ENCODE data around the gene LAMB4. TPM values are rescaled to one million over a fixed set of nuclear protein-coding genes. Genes with fewer than 3 reads are reported as not detected.

Gene LAMB4
- total RNA-seq, 2 donors from 2014 or later, result 0.26 to 2.0 TPM

- ATAC-seq (no peak), DNase-seq (no peak)
- Histone ChIP-seq H3K9me3 (no peaks in the 10 kb centered on the region), H3K4me1 (peaks cover 48% of the 10 kb centered on the region), H3K4me3 (no peak overlapping the region), H3K36me3 (replicated peaks in 1 of 2; ENCODE audit: insufficient read depth in 1 of 2, low read depth in 2 of 2) (no peaks in the 10 kb centered on the region), H3K27me3 (no peaks in the 10 kb centered on the region), H3K27ac (peak overlapping the region in 1 of 4 donors; percentile 2)
- 50 to 52% methylated on average over 3 of the region's 3 CpGs for WGBS, 2 donors
- intact Hi-C loops (cut with DNase I), result no loop called here
- TF ChIP-seq, protein P1, sequence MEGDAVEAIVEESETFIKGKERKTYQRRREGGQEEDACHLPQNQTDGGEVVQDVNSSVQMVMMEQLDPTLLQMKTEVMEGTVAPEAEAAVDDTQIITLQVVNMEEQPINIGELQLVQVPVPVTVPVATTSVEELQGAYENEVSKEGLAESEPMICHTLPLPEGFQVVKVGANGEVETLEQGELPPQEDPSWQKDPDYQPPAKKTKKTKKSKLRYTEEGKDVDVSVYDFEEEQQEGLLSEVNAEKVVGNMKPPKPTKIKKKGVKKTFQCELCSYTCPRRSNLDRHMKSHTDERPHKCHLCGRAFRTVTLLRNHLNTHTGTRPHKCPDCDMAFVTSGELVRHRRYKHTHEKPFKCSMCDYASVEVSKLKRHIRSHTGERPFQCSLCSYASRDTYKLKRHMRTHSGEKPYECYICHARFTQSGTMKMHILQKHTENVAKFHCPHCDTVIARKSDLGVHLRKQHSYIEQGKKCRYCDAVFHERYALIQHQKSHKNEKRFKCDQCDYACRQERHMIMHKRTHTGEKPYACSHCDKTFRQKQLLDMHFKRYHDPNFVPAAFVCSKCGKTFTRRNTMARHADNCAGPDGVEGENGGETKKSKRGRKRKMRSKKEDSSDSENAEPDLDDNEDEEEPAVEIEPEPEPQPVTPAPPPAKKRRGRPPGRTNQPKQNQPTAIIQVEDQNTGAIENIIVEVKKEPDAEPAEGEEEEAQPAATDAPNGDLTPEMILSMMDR (IDR thresholded peaks at IDR 0.05), result no peak
- no peak for TF ChIP-seq POLR2A (IDR thresholded peaks at IDR 0.05)
These were observed 122.9 kb downstream of the LAMB4 start for GRCh38 chr7:108007261-108007660.

- Histone ChIP-seq H3K27me3 (no peaks in the 10 kb centered on the region), H3K9me3 (no peaks in the 10 kb centered on the region), H3K4me3 (no peak overlapping the region), H3K4me1 (peaks cover 53% of the 10 kb centered on the region), H3K36me3 (replicated peaks in 1 of 2; ENCODE audit: insufficient read depth in 1 of 2, low read depth in 2 of 2) (no peaks in the 10 kb centered on the region), H3K27ac (peak overlapping the region; percentile 46 to 88 (median 80))
- TF ChIP-seq, protein P1 (IDR thresholded peaks at IDR 0.05), result no peak
- peak in 2 of 3 donors; percentile 56 to 65 for TF ChIP-seq POLR2A (IDR thresholded peaks at IDR 0.05)
- ATAC-seq (peak; percentile 75), DNase-seq (peak; percentile 49 to 73 (median 70))
- 42 to 43% methylated on average over 13 of the region's 13 CpGs for WGBS, 2 donors
- intact Hi-C loops (cut with DNase I), result no loop called here
These were observed 125.7 kb downstream of the LAMB4 start for GRCh38 chr7:108004220-108005142.

DNA sequence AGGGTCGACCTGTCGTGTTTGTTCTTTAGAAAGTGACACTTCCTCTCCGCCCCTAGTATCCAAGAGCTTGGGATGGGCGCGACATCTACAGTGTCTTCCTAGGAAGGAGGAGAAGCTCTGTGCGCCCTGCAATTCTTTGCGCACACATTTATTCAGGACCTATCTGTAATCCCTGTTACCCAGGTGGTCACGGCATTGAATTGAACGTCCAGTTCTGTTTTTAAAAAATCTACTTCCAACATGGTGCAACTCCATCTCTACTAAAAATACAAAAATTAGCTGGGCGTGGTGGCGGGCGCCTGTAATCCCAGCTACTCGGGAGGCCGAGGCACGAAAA lies 126.6 kb downstream of the LAMB4 start:
- Histone ChIP-seq H3K9me3 (no peaks in the 10 kb centered on the region), H3K36me3 (replicated peaks in 1 of 2; ENCODE audit: insufficient read depth in 1 of 2, low read depth in 2 of 2) (no peaks in the 10 kb centered on the region), H3K27ac (peak overlapping the region; percentile 69 to 88 (median 80)), H3K4me1 (peaks cover 62% of the 10 kb centered on the region), H3K4me3 (peak overlapping the region; percentile 27 to 80), H3K27me3 (no peaks in the 10 kb centered on the region)
- intact Hi-C loops (cut with DNase I), result no loop called here
- 32 to 47% methylated on average over 15 of the region's 15 CpGs for WGBS, 2 donors
- no peak for TF ChIP-seq POLR2A (IDR thresholded peaks at IDR 0.05)
- ATAC-seq (no peak), DNase-seq (no peak)

DNA sequence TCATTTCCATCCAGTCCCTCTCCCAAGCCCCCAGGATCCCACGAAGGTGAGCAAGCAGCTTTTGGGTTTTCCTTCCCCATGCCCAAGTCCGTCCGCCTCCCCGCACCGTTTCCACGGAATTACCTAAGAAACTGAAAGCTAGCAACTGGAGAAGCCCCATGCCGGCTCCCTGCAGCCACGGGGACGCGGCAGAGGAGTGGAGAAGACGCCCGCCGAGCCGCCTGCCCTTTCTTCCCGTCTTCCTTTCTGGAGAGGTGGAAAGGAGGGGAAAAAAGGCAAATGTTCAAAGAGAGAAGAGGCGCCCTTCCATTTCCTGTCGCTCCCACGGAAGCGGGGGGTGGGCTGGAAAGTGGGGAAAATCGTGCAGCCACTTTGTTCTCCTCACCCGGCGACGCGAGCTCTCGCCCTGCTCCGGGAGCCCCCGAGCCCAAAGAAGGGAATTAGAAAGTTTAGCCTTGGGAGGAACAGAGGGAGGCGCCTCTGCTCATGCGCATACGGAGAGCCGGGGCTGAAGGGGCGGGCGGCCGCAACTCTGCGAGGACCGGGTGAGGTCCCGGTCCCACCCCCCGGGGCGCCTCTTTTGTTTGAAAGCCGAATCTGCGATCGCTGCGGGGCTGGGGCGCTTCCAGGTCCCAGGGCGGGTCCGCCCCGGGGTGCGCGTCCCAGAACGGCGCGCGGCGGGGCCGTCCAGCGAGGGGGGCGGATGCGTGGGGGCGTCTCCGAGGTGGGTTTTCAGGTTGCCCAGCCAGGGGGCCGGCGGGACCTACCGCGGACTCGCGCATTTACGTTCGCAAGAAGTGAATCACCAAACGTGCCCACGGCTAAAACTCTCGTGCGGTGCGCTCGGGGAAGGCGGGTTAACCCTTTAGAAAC lies 127.2 kb downstream of the LAMB4 start, which contains the start of gene LAMB1:
TSS of gene LAMB1 (minus strand) at position 436 of the 873 bp plus-strand sequence. CDS start at position 160, 276 bp downstream.
- peak; percentile 29 to 79 (median 76) for TF ChIP-seq POLR2A (IDR thresholded peaks at IDR 0.05)
- TF ChIP-seq, protein P1 (IDR thresholded peaks at IDR 0.05), result no peak
- Histone ChIP-seq H3K4me3 (peak within 1 kb of the TSS; percentile 27 to 80), H3K27me3 (no peaks in the 10 kb centered on the region), H3K27ac (peak within 1 kb of the TSS; percentile 69 to 88 (median 80)), H3K36me3 (replicated peaks in 1 of 2; ENCODE audit: insufficient read depth in 1 of 2, low read depth in 2 of 2) (no peaks in the 10 kb centered on the region), H3K4me1 (peaks cover 65% of the 10 kb centered on the region), H3K9me3 (no peaks in the 10 kb centered on the region)
- WGBS, 2 donors, result 0 to 1% methylated on average over 31 to 74 of the region's 75 CpGs
- DNase-seq (peak; percentile 66 to 82 (median 80)), ATAC-seq (peak; percentile 64)
- intact Hi-C loops (cut with DNase I), result no loop called here

Measured in body of pancreas (tissue), 4 donors.